Cardiac fibroblast (primary cell): ENCODE results near the gene LNX2.
A peak's percentile ranks its signal among the peaks of the same experiment; 100 is the strongest.

ENCODE experiments used
- DNase-seq, 2 donors: peaks; one replicate each; pipeline versions ENCODE4 v3.0.0 to v3.0.0-alpha.2; 2010; ENCODE audit warnings: low read depth in 2 of 2
- H3K4me3 ChIP-seq, 2 donors: replicated peaks in 1 of 2; 1 replicate in 1 of 2; 2 replicates in 1 of 2; pipeline ENCODE4 v1.5.1; 2011; ENCODE audit warnings: low read depth in 2 of 2, low read length in 2 of 2, mild to moderate bottlenecking in 2 of 2, moderate library complexity in 1 of 2
- CTCF ChIP-seq: IDR thresholded peaks from one replicate; pipeline ENCODE4 v1.5.1; 2011; ENCODE audit warnings: low read depth, mild to moderate bottlenecking, low read length, inconsistent platforms

The LNX2 gene

GRCh38 chr13:27569405-27569804 is 50.9 kb downstream of the LNX2 start:
- H3K4me3 ChIP-seq: no peak overlapping the region
- no peak for TF ChIP-seq CTCF
- DNase-seq: no peak

GRCh38 chr13:27565818-27566217 is 54.5 kb downstream of the LNX2 start:
- no peak overlapping the region for H3K4me3 ChIP-seq
- no peak for TF ChIP-seq CTCF
- DNase-seq: no peak

- DNase-seq: no peak
- no peak for TF ChIP-seq CTCF
- H3K4me3 ChIP-seq: no peak overlapping the region
Observed at GRCh38 chr13:27562457-27562856, 57.9 kb downstream of the LNX2 start.

GRCh38 chr13:27559719-27560118 is 60.6 kb downstream of the LNX2 start:
- TF ChIP-seq CTCF: no peak
- DNase-seq: no peak
- no peak overlapping the region for H3K4me3 ChIP-seq

GRCh38 chr13:27556109-27556508 is 64.2 kb downstream of the LNX2 start:
- no peak for TF ChIP-seq CTCF
- no peak overlapping the region for H3K4me3 ChIP-seq
- peak; percentile 78 to 88 for DNase-seq

- no peak for TF ChIP-seq CTCF
- H3K4me3 ChIP-seq: no peak overlapping the region
- DNase-seq: peak in 1 of 2 donors; percentile 14
Observed at GRCh38 chr13:27551562-27551961, 68.8 kb downstream of the LNX2 start.

- no peak overlapping the region for H3K4me3 ChIP-seq
- DNase-seq: peak in 1 of 2 donors; percentile 42
- TF ChIP-seq CTCF: no peak
Observed at GRCh38 chr13:27549406-27549981, 70.8 kb downstream of the LNX2 start.
